Body of pancreas (tissue), 4 donors: ENCODE results near the gene GOLPH3L. TPM values are rescaled to one million over a fixed set of nuclear protein-coding genes. Genes with fewer than 3 reads are reported as not detected.

Source experiments
- ATAC-seq: fragments of 150-250 bp; one replicate; pipeline ENCODE4 v1.9.1; 2016
- DNase-seq, 4 donors: peaks; one replicate each; pipeline ENCODE4 v3.0.0-alpha.2; 2019
- H3K27ac ChIP-seq, 4 donors: fragments of 200-600 bp; sonication (generic); 1 replicate in 3 of 4; 2 replicates in 1 of 4; pipeline versions ENCODE4 v1.5.1 to v1.6.1; 2016 to 2019; ENCODE audit warnings: mild to moderate bottlenecking in 1 of 4, mixed read lengths in 1 of 4, moderate library complexity in 1 of 4
- H3K27me3 ChIP-seq, 2 donors: fragments of 200-600 bp; sonication (generic); one replicate each; pipeline ENCODE4 v1.6.0; 2016; ENCODE audit warnings: mild to moderate bottlenecking in 1 of 2
- H3K36me3 ChIP-seq, 2 donors: fragments of 200-600 bp; sonication (generic); replicated peaks in 1 of 2; 2 replicates each; pipeline ENCODE4 v1.5.1; 2016; ENCODE audit warnings: low read depth in 2 of 2; ENCODE audit not compliant: insufficient read depth in 1 of 2
- H3K4me1 ChIP-seq: fragments of 200-600 bp; sonication (generic); one replicate; pipeline ENCODE4 v1.6.0; 2016
- H3K4me3 ChIP-seq, 2 donors: fragments of 200-600 bp; sonication (generic); 1 replicate in 1 of 2; 2 replicates in 1 of 2; pipeline ENCODE4 v1.5.1; 2016 to 2019
- H3K9me3 ChIP-seq, 3 donors: fragments of 200-600 bp; sonication (generic); 1 replicate in 2 of 3; 2 replicates in 1 of 3; pipeline ENCODE4 v1.5.1; 2016
- CTCF ChIP-seq, 7 experiments: fragments of 450-650 bp in 4 of 7; fragments of 200-600 bp in 3 of 7; sonication (generic) in 3 of 7; IDR thresholded peaks; one replicate each; pipeline ENCODE4 v1.5.1; 2016 to 2019; ENCODE audit warnings: antibody characterized with exemption in 7 of 7
- POLR2A ChIP-seq, 3 donors: fragments of 450-650 bp; IDR thresholded peaks; one replicate each; pipeline ENCODE4 v1.6.1; 2016; ENCODE audit warnings: antibody characterized with exemption in 3 of 3, mild to moderate bottlenecking in 2 of 3
- WGBS, 2 donors: methylation state at CpG; one replicate each; pipeline ENCODE4 v1.1.5; 2017; 5-methylcytosine and 5-hydroxymethylcytosine counted together
- intact Hi-C: fragments of 100-400 bp; cut with DNase I; formaldehyde crosslinking; loops from one replicate; pipeline ENCODE4 v1.15.1; 2023
- total RNA-seq, 2 donors: library from RNA; depleted of rRNA; stranded (reverse); fragments of >200 nt; gene quantifications; one replicate each; pipeline ENCODE4 v1.1.0, GENCODE V29; 2016

GOLPH3L gene
- total RNA-seq, result 10 to 100 TPM; 14.5 to 14.8 TPM

- peak; percentile 95 to 99 (median 96) for DNase-seq
- no peaks in the 10 kb centered on the region for H3K9me3 ChIP-seq
- H3K36me3 ChIP-seq, result peaks cover 3 to 8% of the 10 kb centered on the region in 2 donors
- peak; percentile 53 to 95 (median 94) for TF ChIP-seq POLR2A (IDR thresholded peaks at IDR 0.05)
- TF ChIP-seq CTCF (IDR thresholded peaks at IDR 0.05), result peak in 3 of 7 experiments; percentile 8 to 32 (median 23)
- no peaks in the 10 kb centered on the region for H3K27me3 ChIP-seq
- peak within 1 kb of the TSS; percentile 74 to 92 (median 80) for H3K27ac ChIP-seq
- ATAC-seq, result peak; percentile 100
- peaks cover 21% of the 10 kb centered on the region for H3K4me1 ChIP-seq
- 1% methylated on average over 18 of the region's 18 CpGs for WGBS, 2 donors
- intact Hi-C loops, result no loop called here
- H3K4me3 ChIP-seq, result peak within 1 kb of the TSS; percentile 2 to 43
These were observed at the start of gene GOLPH3L for GRCh38 chr1:150696995-150697927. Gene GOLPH3L, minus strand, starts transcription at chr1:150697154. Its CDS starts 2,316 bp downstream, at chr1:150694838.

- no peak overlapping the region for H3K4me3 ChIP-seq
- H3K27me3 ChIP-seq, result no peaks in the 10 kb centered on the region
- DNase-seq (no peak), ATAC-seq (no peak)
- no peaks in the 10 kb centered on the region for H3K36me3 ChIP-seq
- 73 to 84% methylated on average over 3 of the region's 3 CpGs for WGBS, 2 donors
- intact Hi-C loops, result no loop called here
- TF ChIP-seq POLR2A (IDR thresholded peaks at IDR 0.05) (no peak), CTCF (IDR thresholded peaks at IDR 0.05) (no peak)
- H3K4me1 ChIP-seq, result no peaks in the 10 kb centered on the region
- no peak overlapping the region for H3K27ac ChIP-seq
- H3K9me3 ChIP-seq, result no peaks in the 10 kb centered on the region
These were observed 33.3 kb upstream of the GOLPH3L start for GRCh38 chr1:150730130-150730721.

- intact Hi-C loops, result no loop called here
These were observed 27.4 kb upstream of the GOLPH3L start for GRCh38 chr1:150724336-150724735.

GRCh38 chr1:150720703-150721102 lies 23.7 kb upstream of the GOLPH3L start, which contains the start of gene HORMAD1:
Gene HORMAD1, minus strand, starts transcription at chr1:150720895. Its CDS starts 1,390 bp downstream, at chr1:150719505.
- no peak within 1 kb of the TSS for H3K4me3 ChIP-seq
- no peaks in the 10 kb centered on the region for H3K27me3 ChIP-seq
- no peaks in the 10 kb centered on the region for H3K9me3 ChIP-seq
- intact Hi-C loops, result no loop called here
- DNase-seq (no peak), ATAC-seq (no peak)
- H3K4me1 ChIP-seq, result no peaks in the 10 kb centered on the region
- no peaks in the 10 kb centered on the region for H3K36me3 ChIP-seq
- no peak within 1 kb of the TSS for H3K27ac ChIP-seq
- WGBS, 2 donors, result 92 to 95% methylated on average over 24 of the region's 24 CpGs
- TF ChIP-seq POLR2A (IDR thresholded peaks at IDR 0.05) (no peak), CTCF (IDR thresholded peaks at IDR 0.05) (no peak)

More at GRCh38 chr1:150724336-150724735, 27.4 kb upstream of the GOLPH3L start:
- 53 to 56% methylated on average over 2 of the region's 2 CpGs for WGBS, 2 donors
- Histone ChIP-seq H3K27ac (no peak overlapping the region), H3K27me3 (no peaks in the 10 kb centered on the region), H3K4me1 (no peaks in the 10 kb centered on the region), H3K9me3 (no peaks in the 10 kb centered on the region), H3K36me3 (no peaks in the 10 kb centered on the region), H3K4me3 (no peak overlapping the region)
- TF ChIP-seq POLR2A (IDR thresholded peaks at IDR 0.05) (no peak), CTCF (IDR thresholded peaks at IDR 0.05) (no peak)
- ATAC-seq, result no peak
- DNase-seq, result no peak
